ENCODE data around the gene NIM1K. TPM values are rescaled to one million over a fixed set of nuclear protein-coding genes. Genes with fewer than 3 reads are reported as not detected.

Gene NIM1K
- total and polyA plus RNA-seq, 2 of the 4 experiments (the other 2 are of a cell fraction), result 0.54 to 0.68 TPM

GRCh38 chr5:43215073-43215631 is 23.1 kb downstream of the NIM1K start:
- no peak overlapping the region for H2BK120ac ChIP-seq (ENCODE audit: low read depth, low read length)
- CTCF ChIA-PET, result no interaction called here
- DNase-seq (no peak), ATAC-seq (ENCODE audit: low read depth) (peak; percentile 49)
- H3K9me1 ChIP-seq (ENCODE audit: insufficient read depth, low read length), result no peaks in the 10 kb centered on the region
- POLR2A ChIA-PET (ENCODE audit: unreplicated experiment), result no interaction called here
- no peak overlapping the region for H3K4ac ChIP-seq (ENCODE audit: low read depth, low read length)
- H3K56ac ChIP-seq (ENCODE audit: extremely low read depth, insufficient read depth, low read length), result no peak overlapping the region
- no peak overlapping the region for H4K8ac ChIP-seq (ENCODE audit: low read depth in 2 of 2, low read length in 2 of 2)
- H3K4me2 ChIP-seq (ENCODE audit: low read depth, low read length), result no peak overlapping the region
- no peak overlapping the region for H2AFZ ChIP-seq (replicated peaks; ENCODE audit: low read length, poor library complexity)
- H3K18ac ChIP-seq (ENCODE audit: low read depth, low read length), result no peak overlapping the region
- dilution Hi-C loops (cut with HindIII; ENCODE audit: low sequenced_read_pairs, unreplicated experiment), result no loop called here
- H3K4me1 ChIP-seq (ENCODE audit: control insufficient read depth, insufficient read depth, low read length), result no peaks in the 10 kb centered on the region
- no TSS peak for BruUV-seq (replicated peaks)
- no peak overlapping the region for H3K27ac ChIP-seq (ENCODE audit: insufficient read depth, low read length)
- H3K9ac ChIP-seq (ENCODE audit: low read depth, low read length), result no peak overlapping the region
- WGBS, 2 experiments (ENCODE audit: extremely low coverage in 2 of 2, insufficient read length in 1 of 2), result 33% methylated on average over 1 of the region's 11 CpGs; no CpG with 5 or more reads in 1 of the 2 experiments
- no peak overlapping the region for H2BK15ac ChIP-seq (ENCODE audit: low read depth, low read length)
- H3K27me3 ChIP-seq (ENCODE audit: control insufficient read depth, insufficient read depth, low read length), result peaks cover 2% of the 10 kb centered on the region; the same call in 1 of the 2 replicates
- no peak overlapping the region for H2AK9ac ChIP-seq (replicated peaks; ENCODE audit: low read depth, low read length, poor library complexity)
- intact Hi-C loops (cut with micrococcal nuclease), result no loop called here
- H3K23ac ChIP-seq (ENCODE audit: low read depth, low read length), result no peak overlapping the region
- H3K36me3 ChIP-seq (ENCODE audit: control insufficient read depth, insufficient read depth, low read length), result no peaks in the 10 kb centered on the region
- no peak overlapping the region for H2BK5ac ChIP-seq (ENCODE audit: low read depth, low read length, poor library complexity, severe bottlenecking)
- no peaks in the 10 kb centered on the region for H4K20me1 ChIP-seq (ENCODE audit: insufficient read depth, low read length)
- no peak overlapping the region for H2AK5ac ChIP-seq (ENCODE audit: low read depth, low read length)
- H4K5ac ChIP-seq (ENCODE audit: low read depth, low read length), result no peak overlapping the region
- H3K4me3 ChIP-seq (ENCODE audit: insufficient read depth, low read depth, low read length), result no peak overlapping the region
- no peak overlapping the region for H2BK20ac ChIP-seq (ENCODE audit: low read depth, low read length)
- H3K14ac ChIP-seq (replicated peaks; ENCODE audit: low read depth, low read length), result no peak overlapping the region
- in situ Hi-C loops (cut with MboI; ENCODE audit: low sequenced_read_pairs), result no loop called here
- TF ChIP-seq USF2 (IDR thresholded peaks at IDR 0.05; ENCODE audit: low read depth, low read length), result no peak
- TF ChIP-seq, protein P1, sequence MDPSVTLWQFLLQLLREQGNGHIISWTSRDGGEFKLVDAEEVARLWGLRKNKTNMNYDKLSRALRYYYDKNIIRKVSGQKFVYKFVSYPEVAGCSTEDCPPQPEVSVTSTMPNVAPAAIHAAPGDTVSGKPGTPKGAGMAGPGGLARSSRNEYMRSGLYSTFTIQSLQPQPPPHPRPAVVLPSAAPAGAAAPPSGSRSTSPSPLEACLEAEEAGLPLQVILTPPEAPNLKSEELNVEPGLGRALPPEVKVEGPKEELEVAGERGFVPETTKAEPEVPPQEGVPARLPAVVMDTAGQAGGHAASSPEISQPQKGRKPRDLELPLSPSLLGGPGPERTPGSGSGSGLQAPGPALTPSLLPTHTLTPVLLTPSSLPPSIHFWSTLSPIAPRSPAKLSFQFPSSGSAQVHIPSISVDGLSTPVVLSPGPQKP (IDR thresholded peaks at IDR 0.05; ENCODE audit: borderline replicate concordance, low read depth, low read length), result no peak
- TF ChIP-seq FOS (IDR thresholded peaks at IDR 0.05; ENCODE audit: low read depth, low read length), result no peak
- TF ChIP-seq, protein P2, sequence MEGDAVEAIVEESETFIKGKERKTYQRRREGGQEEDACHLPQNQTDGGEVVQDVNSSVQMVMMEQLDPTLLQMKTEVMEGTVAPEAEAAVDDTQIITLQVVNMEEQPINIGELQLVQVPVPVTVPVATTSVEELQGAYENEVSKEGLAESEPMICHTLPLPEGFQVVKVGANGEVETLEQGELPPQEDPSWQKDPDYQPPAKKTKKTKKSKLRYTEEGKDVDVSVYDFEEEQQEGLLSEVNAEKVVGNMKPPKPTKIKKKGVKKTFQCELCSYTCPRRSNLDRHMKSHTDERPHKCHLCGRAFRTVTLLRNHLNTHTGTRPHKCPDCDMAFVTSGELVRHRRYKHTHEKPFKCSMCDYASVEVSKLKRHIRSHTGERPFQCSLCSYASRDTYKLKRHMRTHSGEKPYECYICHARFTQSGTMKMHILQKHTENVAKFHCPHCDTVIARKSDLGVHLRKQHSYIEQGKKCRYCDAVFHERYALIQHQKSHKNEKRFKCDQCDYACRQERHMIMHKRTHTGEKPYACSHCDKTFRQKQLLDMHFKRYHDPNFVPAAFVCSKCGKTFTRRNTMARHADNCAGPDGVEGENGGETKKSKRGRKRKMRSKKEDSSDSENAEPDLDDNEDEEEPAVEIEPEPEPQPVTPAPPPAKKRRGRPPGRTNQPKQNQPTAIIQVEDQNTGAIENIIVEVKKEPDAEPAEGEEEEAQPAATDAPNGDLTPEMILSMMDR (conservative IDR thresholded peaks at IDR 0.05; ENCODE audit: low read depth, low read length), result no peak
- no peak for TF ChIP-seq RAD21 (IDR thresholded peaks at IDR 0.05; ENCODE audit: low read length)
- no peak for TF ChIP-seq RFX5 (IDR thresholded peaks at IDR 0.05; ENCODE audit: low read depth, low read length)
- peak; percentile 43 for TF ChIP-seq CEBPB (IDR thresholded peaks at IDR 0.05; ENCODE audit: low read depth, low read length)
- no peak overlapping the region for H4K91ac ChIP-seq (ENCODE audit: insufficient read depth, low read depth, low read length)
- H3K79me1 ChIP-seq (ENCODE audit: low read depth in 1 of 2, low read length in 2 of 2), result no peaks in the 10 kb centered on the region
- no peaks in the 10 kb centered on the region for H3K9me3 ChIP-seq (ENCODE audit: control insufficient read depth, insufficient read depth, low read length)

Measured in IMR-90 (cell line).